A549 treated with RU486 at 1 μM for 4 hours (cell line): ENCODE measurements around the gene CFAP20DC. TPM values are rescaled to one million over a fixed set of nuclear protein-coding genes. Genes with fewer than 3 reads are reported as not detected.

ENCODE experiments used
- total RNA-seq: library from RNA; stranded (reverse); fragments of 200-300 nt; extraction: Qiagen RNA extraction; gene quantifications from 5 replicates; pipeline ENCODE4 v1.2.3, GENCODE V29; 2022; ENCODE audit warnings: low read depth

CFAP20DC gene
- 1.8 to 3.4 TPM (median 2.3 TPM) in 5 replicates for total RNA-seq

GRCh38 chr3:59049671-59050331 lies at the start of gene CFAP20DC:
TSS of gene CFAP20DC (minus strand) at chr3:59050025. CDS start at chr3:59049631, 394 bp downstream.

